Measurements from ENCODE around the gene PITRM1.

The PITRM1 gene

GRCh38 chr10:3125527-3126170 lies 46.9 kb downstream of the PITRM1 start:
- Histone ChIP-seq H3K18ac (ENCODE audit: low read length) (peak overlapping the region; percentile 11), H4K91ac (ENCODE audit: low read depth, low read length, poor library complexity) (no peak overlapping the region), H3K23ac (ENCODE audit: low read depth, low read length, poor library complexity) (no peak overlapping the region), H3K4me3 (ENCODE audit: low read length in 2 of 2) (no peak overlapping the region), H4K8ac (ENCODE audit: low read depth, low read length) (no peak overlapping the region), H2BK12ac (ENCODE audit: low read length) (no peak overlapping the region), H3K27me3 (ENCODE audit: control insufficient read depth in 3 of 3, insufficient read depth in 3 of 3, low read depth in 1 of 3, low read length in 3 of 3) (no peaks in the 10 kb centered on the region), H2BK15ac (ENCODE audit: low read length) (peak overlapping the region; percentile 46), H3K36me3 (replicated peaks in 1 of 2; ENCODE audit: control insufficient read depth in 2 of 2, insufficient read depth in 2 of 2, low read length in 2 of 2) (peaks cover 6 to 12% of the 10 kb centered on the region in 2 donors), H3K4me1 (ENCODE audit: control insufficient read depth in 2 of 2, insufficient read depth in 1 of 2, low read depth in 1 of 2, low read length in 2 of 2) (peaks cover 0 to 13% of the 10 kb centered on the region in 2 donors), H3K4me2 (ENCODE audit: insufficient read depth, low read length, poor library complexity, severe bottlenecking) (no peak overlapping the region), H2BK120ac (ENCODE audit: low read depth, low read length) (peak overlapping the region; percentile 24), H3K27ac (replicated peaks; ENCODE audit: low read length) (no peak overlapping the region), H2BK5ac (ENCODE audit: low read length) (no peak overlapping the region), H3K14ac (ENCODE audit: low read length) (peak overlapping the region; percentile 39), H2AK5ac (ENCODE audit: low read depth, low read length) (peak overlapping the region; percentile 89), H3K79me1 (ENCODE audit: low read depth, low read length) (no peaks in the 10 kb centered on the region), H3K4ac (ENCODE audit: low read length) (no peak overlapping the region), H3K9ac (ENCODE audit: low read depth, low read length, poor library complexity) (no peak overlapping the region), H2AFZ (ENCODE audit: low read length) (peak overlapping the region; percentile 3), H3K9me3 (replicated peaks in 1 of 2; ENCODE audit: control insufficient read depth in 2 of 2, insufficient read depth in 1 of 2, low read depth in 1 of 2, low read length in 2 of 2) (no peaks in the 10 kb centered on the region)
- DNase-seq (ENCODE audit: low spot score), result no peak
- WGBS, 2 donors (ENCODE audit: extremely low coverage in 2 of 2, insufficient read length in 2 of 2, insufficient replicate concordance in 1 of 2), result no CpG with 5 or more reads among the region's 24 CpGs

DNA sequence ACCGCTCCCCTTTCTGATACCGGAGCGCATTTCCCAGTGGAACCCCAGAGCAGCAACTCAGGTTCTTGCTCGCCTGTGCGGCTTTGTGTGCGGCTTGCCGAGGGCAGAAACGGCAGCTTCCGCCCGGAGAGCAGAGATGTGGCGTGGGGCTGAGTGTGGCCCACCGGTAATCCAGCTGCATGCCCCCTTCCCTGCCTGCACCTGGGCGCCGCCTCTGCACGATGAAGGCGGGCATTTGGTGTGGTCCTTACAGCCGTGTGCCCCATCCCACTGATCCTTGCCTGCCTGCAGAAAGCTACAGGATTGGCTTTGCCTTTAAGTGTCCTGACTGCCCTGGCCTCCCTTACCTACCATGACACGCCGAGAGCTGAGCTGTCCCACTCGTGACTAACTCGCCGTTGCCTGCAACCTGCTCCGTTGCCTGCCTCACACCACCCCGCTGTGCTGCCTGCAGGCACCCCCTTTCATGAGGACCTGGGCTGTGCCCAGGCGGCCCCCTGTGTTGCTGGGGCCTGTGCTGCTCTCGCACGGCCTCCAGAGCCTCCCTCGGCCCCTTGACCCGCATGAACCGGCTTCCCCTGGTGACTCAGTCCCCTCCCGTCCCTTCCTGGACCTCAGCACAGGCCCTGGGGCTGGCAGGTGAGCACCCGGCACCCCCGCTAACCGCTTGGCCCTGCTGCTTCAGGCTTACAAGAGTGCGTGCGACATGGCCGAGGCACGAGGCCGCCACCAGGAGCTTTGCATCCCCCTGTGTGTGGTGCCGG lies 48.0 kb downstream of the PITRM1 start:
- H2BK5ac ChIP-seq (ENCODE audit: low read length), result no peak overlapping the region
- peak overlapping the region; percentile 68 for H3K18ac ChIP-seq (ENCODE audit: low read length)
- peaks cover 0 to 11% of the 10 kb centered on the region in 2 donors for H3K36me3 ChIP-seq (replicated peaks in 1 of 2; ENCODE audit: control insufficient read depth in 2 of 2, insufficient read depth in 2 of 2, low read length in 2 of 2)
- peak overlapping the region; percentile 63 for H2BK12ac ChIP-seq (ENCODE audit: low read length)
- peak overlapping the region; percentile 31 for H2AK5ac ChIP-seq (ENCODE audit: low read depth, low read length)
- H3K4me3 ChIP-seq (ENCODE audit: low read length in 2 of 2), result no peak overlapping the region
- no peaks in the 10 kb centered on the region for H3K27me3 ChIP-seq (ENCODE audit: control insufficient read depth in 3 of 3, insufficient read depth in 3 of 3, low read depth in 1 of 3, low read length in 3 of 3)
- no peak overlapping the region for H3K4me2 ChIP-seq (ENCODE audit: insufficient read depth, low read length, poor library complexity, severe bottlenecking)
- H4K8ac ChIP-seq (ENCODE audit: low read depth, low read length), result no peak overlapping the region
- H3K14ac ChIP-seq (ENCODE audit: low read length), result no peak overlapping the region
- no peaks in the 10 kb centered on the region for H3K9me3 ChIP-seq (replicated peaks in 1 of 2; ENCODE audit: control insufficient read depth in 2 of 2, insufficient read depth in 1 of 2, low read depth in 1 of 2, low read length in 2 of 2)
- WGBS, 2 donors (ENCODE audit: extremely low coverage in 2 of 2, insufficient read length in 2 of 2, insufficient replicate concordance in 1 of 2), result no CpG with 5 or more reads among the region's 40 CpGs
- H2BK120ac ChIP-seq (ENCODE audit: low read depth, low read length), result no peak overlapping the region
- no peaks in the 10 kb centered on the region for H3K79me1 ChIP-seq (ENCODE audit: low read depth, low read length)
- no peak overlapping the region for H4K91ac ChIP-seq (ENCODE audit: low read depth, low read length, poor library complexity)
- peaks cover 0 to 13% of the 10 kb centered on the region in 2 donors for H3K4me1 ChIP-seq (ENCODE audit: control insufficient read depth in 2 of 2, insufficient read depth in 1 of 2, low read depth in 1 of 2, low read length in 2 of 2)
- no peak overlapping the region for H3K4ac ChIP-seq (ENCODE audit: low read length)
- no peak overlapping the region for H3K23ac ChIP-seq (ENCODE audit: low read depth, low read length, poor library complexity)
- peak overlapping the region; percentile 17 for H2AFZ ChIP-seq (ENCODE audit: low read length)
- no peak for DNase-seq (ENCODE audit: low spot score)
- peak overlapping the region; percentile 5 for H2BK15ac ChIP-seq (ENCODE audit: low read length)
- H3K9ac ChIP-seq (ENCODE audit: low read depth, low read length, poor library complexity), result no peak overlapping the region
- H3K27ac ChIP-seq (replicated peaks; ENCODE audit: low read length), result no peak overlapping the region

GRCh38 chr10:3123571-3124411 lies 48.8 kb downstream of the PITRM1 start:
- Histone ChIP-seq H3K14ac (ENCODE audit: low read length) (no peak overlapping the region), H2BK120ac (ENCODE audit: low read depth, low read length) (no peak overlapping the region), H3K79me1 (ENCODE audit: low read depth, low read length) (no peaks in the 10 kb centered on the region), H3K36me3 (replicated peaks in 1 of 2; ENCODE audit: control insufficient read depth in 2 of 2, insufficient read depth in 2 of 2, low read length in 2 of 2) (peaks cover 0 to 11% of the 10 kb centered on the region in 2 donors), H3K4me2 (ENCODE audit: insufficient read depth, low read length, poor library complexity, severe bottlenecking) (no peak overlapping the region), H4K91ac (ENCODE audit: low read depth, low read length, poor library complexity) (no peak overlapping the region), H2BK15ac (ENCODE audit: low read length) (no peak overlapping the region), H2AK5ac (ENCODE audit: low read depth, low read length) (peak overlapping the region; percentile 31), H3K4me1 (ENCODE audit: control insufficient read depth in 2 of 2, insufficient read depth in 1 of 2, low read depth in 1 of 2, low read length in 2 of 2) (peaks cover 0 to 13% of the 10 kb centered on the region in 2 donors), H3K23ac (ENCODE audit: low read depth, low read length, poor library complexity) (peak overlapping the region; percentile 17), H3K18ac (ENCODE audit: low read length) (peak overlapping the region; percentile 44), H3K9ac (ENCODE audit: low read depth, low read length, poor library complexity) (no peak overlapping the region), H3K4me3 (ENCODE audit: low read length in 2 of 2) (no peak overlapping the region), H3K9me3 (replicated peaks in 1 of 2; ENCODE audit: control insufficient read depth in 2 of 2, insufficient read depth in 1 of 2, low read depth in 1 of 2, low read length in 2 of 2) (peaks cover 0 to under 1% of the 10 kb centered on the region in 2 donors), H3K27ac (replicated peaks; ENCODE audit: low read length) (no peak overlapping the region), H2AFZ (ENCODE audit: low read length) (no peak overlapping the region), H2BK5ac (ENCODE audit: low read length) (no peak overlapping the region), H3K27me3 (ENCODE audit: control insufficient read depth in 3 of 3, insufficient read depth in 3 of 3, low read depth in 1 of 3, low read length in 3 of 3) (no peaks in the 10 kb centered on the region), H3K4ac (ENCODE audit: low read length) (no peak overlapping the region), H2BK12ac (ENCODE audit: low read length) (no peak overlapping the region), H4K8ac (ENCODE audit: low read depth, low read length) (no peak overlapping the region)
- DNase-seq (ENCODE audit: low spot score), result no peak
- whole genome bisulfite sequencing, 2 donors (ENCODE audit: extremely low coverage in 2 of 2, insufficient read length in 2 of 2, insufficient replicate concordance in 1 of 2), result no CpG with 5 or more reads among the region's 32 CpGs

Measured in neuronal stem cell (in vitro differentiated cells).